Kidney (tissue), 14 donors: ENCODE results near the gene WDFY4. TPM values are rescaled to one million over a fixed set of nuclear protein-coding genes. Genes with fewer than 3 reads are reported as not detected.

ENCODE experiments used
- DNase-seq, 5 donors: peaks; one replicate each; pipeline ENCODE4 v3.0.0-alpha.2; 2013 to 2020
- FAIRE-seq: peaks from 2 replicates; lab custom pipeline; 2012; peaks lifted over from hg19 to GRCh38; lab: Jason Lieb, UNC
- H3K27ac ChIP-seq, 2 donors: one replicate each; pipeline ENCODE4 v1.7.0; 2013; ENCODE audit warnings: low read depth in 2 of 2, low read length in 2 of 2, inconsistent platforms in 1 of 2
- H3K27me3 ChIP-seq: one replicate; pipeline ENCODE4 v1.7.1; 2013; ENCODE audit warnings: low read length, inconsistent platforms; ENCODE audit not compliant: control insufficient read depth, insufficient read depth
- H3K36me3 ChIP-seq, 3 donors: one replicate each; pipeline versions ENCODE4 v1.7.0 to v1.7.1; 2013; ENCODE audit warnings: low read length in 3 of 3, control low read depth in 1 of 3, inconsistent platforms in 1 of 3; ENCODE audit not compliant: insufficient read depth in 3 of 3, control insufficient read depth in 2 of 3
- H3K4me1 ChIP-seq, 3 donors: one replicate each; pipeline versions ENCODE4 v1.7.0 to v1.7.1; 2013; ENCODE audit warnings: low read length in 3 of 3, inconsistent platforms in 1 of 3, low read depth in 1 of 3; ENCODE audit not compliant: control insufficient read depth in 2 of 3, insufficient read depth in 2 of 3
- H3K4me3 ChIP-seq, 3 donors: one replicate each; pipeline versions ENCODE4 v1.7.0 to v1.8.1; 2013; ENCODE audit warnings: low read length in 3 of 3, control low read depth in 1 of 3, inconsistent platforms in 1 of 3
- H3K9ac ChIP-seq, 3 donors: one replicate each; pipeline versions ENCODE4 v1.7.0 to v1.7.1; 2013; ENCODE audit warnings: low read length in 3 of 3, control low read depth in 1 of 3, inconsistent platforms in 1 of 3
- H3K9me3 ChIP-seq, 3 donors: one replicate each; pipeline versions ENCODE4 v1.7.0 to v1.7.1; 2013; ENCODE audit warnings: low read length in 3 of 3, control low read depth in 1 of 3, inconsistent platforms in 1 of 3; ENCODE audit not compliant: control insufficient read depth in 2 of 3, insufficient read depth in 1 of 3
- intact Hi-C: fragments of 100-400 bp; cut with DNase I; formaldehyde crosslinking; loops from one replicate; pipeline ENCODE4 v1.11.1; 2022
- polyA plus RNA-seq: library from polyadenylated mRNA; stranded (reverse); fragments of 350-450 nt; fragmentation: Illumina TruSeq; extraction: RNeasy Lipid Tissue Mini Kit (QIAGEN cat#74804); gene quantifications from one replicate; pipeline ENCODE4 v1.2.3, GENCODE V29; 2014; ENCODE audit warnings: low read depth, low replicate concordance; ENCODE audit not compliant: insufficient read depth
- total RNA-seq: library from RNA; stranded (reverse); fragmentation: NEBNext Ultra II Directional; extraction: Animal tissue kit (Norgen Biotek cat#: 25700); gene quantifications from one replicate; pipeline ENCODE4 v1.2.1, GENCODE V29; 2021
- TF ChIP-seq, protein P1 (sequence below): IDR thresholded peaks from 3 replicates; pipeline ENCODE4 v1.5.1; 2012; ENCODE audit warnings: mild to moderate bottlenecking, moderate library complexity, borderline replicate concordance; ENCODE audit not compliant: insufficient read depth; ENCODE audit errors: extremely low read depth
- donor health status: control.
- donor health status: control.
- donor health status: control.
- donor health status: control.
- donor health status: control.
- donor health status: DM: yes; HTN: yes; CAD: no.
- donor health status: Normal renal cell carcinoma (clear cell type).

WDFY4 gene
- total and polyA plus RNA-seq, 2 donors from 2014 or later: 1.7 to 13.3 TPM

DNA sequence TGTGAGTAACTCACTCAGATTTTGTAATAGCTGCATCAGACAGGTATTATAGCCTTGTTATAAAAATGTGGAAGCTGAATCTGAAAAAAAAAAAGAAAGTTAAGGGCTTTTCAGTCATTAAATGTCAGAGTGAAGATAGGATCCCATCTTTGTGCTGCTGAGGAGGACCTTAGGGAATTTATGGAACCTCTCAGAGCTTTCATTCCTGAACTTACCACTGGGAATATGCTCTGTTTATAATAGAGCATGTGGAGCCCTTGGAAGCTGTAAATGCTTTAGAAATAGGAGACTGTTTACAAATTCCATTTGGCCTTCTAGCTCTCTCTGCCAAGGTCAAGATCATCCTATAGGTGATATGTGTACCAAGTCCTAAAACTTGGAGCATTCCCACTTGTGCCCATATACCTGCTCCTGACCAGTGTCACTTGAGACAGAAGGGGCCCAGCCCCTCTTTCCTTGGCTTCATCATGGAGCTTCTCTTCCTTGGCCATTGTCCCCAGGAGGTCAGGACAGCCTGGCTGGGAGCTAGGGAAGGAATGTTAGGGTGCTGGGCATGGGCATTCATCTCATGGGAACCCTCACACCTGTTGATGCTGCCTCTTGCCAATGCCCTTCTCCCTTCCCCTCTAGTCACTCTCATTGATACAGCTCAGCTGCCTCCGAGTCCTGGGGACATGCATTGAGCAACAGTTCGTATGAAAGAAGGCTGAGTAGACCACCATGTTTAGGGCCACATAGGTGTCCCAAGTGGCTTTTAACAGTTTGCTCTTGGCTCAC is 149.7 kb downstream of the WDFY4 start:
- Histone ChIP-seq H3K27me3 (no peaks in the 10 kb centered on the region), H3K9me3 (peaks cover 0 to 9% (median 0%) of the 10 kb centered on the region in 3 donors), H3K27ac (no peak overlapping the region), H3K4me1 (no peaks in the 10 kb centered on the region), H3K9ac (no peak overlapping the region), H3K36me3 (no peaks in the 10 kb centered on the region), H3K4me3 (no peak overlapping the region)
- no peak for FAIRE-seq
- DNase-seq: no peak
- TF ChIP-seq, protein P1, sequence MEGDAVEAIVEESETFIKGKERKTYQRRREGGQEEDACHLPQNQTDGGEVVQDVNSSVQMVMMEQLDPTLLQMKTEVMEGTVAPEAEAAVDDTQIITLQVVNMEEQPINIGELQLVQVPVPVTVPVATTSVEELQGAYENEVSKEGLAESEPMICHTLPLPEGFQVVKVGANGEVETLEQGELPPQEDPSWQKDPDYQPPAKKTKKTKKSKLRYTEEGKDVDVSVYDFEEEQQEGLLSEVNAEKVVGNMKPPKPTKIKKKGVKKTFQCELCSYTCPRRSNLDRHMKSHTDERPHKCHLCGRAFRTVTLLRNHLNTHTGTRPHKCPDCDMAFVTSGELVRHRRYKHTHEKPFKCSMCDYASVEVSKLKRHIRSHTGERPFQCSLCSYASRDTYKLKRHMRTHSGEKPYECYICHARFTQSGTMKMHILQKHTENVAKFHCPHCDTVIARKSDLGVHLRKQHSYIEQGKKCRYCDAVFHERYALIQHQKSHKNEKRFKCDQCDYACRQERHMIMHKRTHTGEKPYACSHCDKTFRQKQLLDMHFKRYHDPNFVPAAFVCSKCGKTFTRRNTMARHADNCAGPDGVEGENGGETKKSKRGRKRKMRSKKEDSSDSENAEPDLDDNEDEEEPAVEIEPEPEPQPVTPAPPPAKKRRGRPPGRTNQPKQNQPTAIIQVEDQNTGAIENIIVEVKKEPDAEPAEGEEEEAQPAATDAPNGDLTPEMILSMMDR: no peak
- intact Hi-C loops: no loop called here

DNA sequence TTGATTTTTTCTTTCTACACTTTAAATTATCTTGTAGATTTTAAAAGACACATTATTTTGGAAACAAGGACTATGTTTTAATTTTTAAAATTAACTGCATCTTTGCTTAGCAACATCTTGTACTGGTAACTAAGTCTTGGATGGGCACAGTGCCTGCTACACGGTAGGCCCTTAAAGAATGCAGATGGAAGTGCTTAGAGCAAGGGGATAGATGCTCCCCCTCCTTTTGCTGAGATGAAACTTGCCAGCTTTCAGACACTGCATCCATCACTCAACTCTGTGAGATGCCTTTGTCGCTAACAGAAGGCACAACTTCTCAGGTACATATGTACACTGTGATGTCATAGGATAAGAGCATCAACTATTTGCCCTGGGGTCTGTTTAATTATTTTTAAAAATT is 151.1 kb downstream of the WDFY4 start:
- no peaks in the 10 kb centered on the region for H3K4me1 ChIP-seq
- FAIRE-seq (no peak), DNase-seq (no peak)
- no peaks in the 10 kb centered on the region for H3K36me3 ChIP-seq
- H3K27ac ChIP-seq: no peak overlapping the region
- intact Hi-C loops: no loop called here
- H3K27me3 ChIP-seq: no peaks in the 10 kb centered on the region
- H3K9ac ChIP-seq: no peak overlapping the region
- no peak overlapping the region for H3K4me3 ChIP-seq
- TF ChIP-seq, protein P1: no peak
- peaks cover 0 to 9% (median 0%) of the 10 kb centered on the region in 3 donors for H3K9me3 ChIP-seq

DNA sequence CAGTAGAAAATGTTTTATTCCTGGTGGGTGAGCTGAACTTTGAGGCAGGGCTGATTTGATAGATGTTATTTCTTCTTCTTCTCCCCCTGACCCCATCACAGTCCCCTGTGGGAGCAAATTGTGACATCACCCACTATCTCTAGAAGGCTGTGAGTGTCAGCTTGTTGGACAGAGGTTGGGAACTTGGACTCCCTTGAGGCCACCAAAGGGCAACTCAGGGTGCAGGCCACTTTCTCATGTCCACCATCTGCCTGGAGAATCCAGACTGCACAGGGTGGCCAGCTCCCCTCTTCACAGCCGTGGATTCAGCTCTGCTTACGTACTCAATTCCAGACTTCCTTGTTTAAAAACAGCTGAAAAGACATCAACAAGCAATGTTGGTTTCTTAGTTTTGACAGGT is 151.9 kb downstream of the WDFY4 start:
- TF ChIP-seq, protein P1: no peak
- Histone ChIP-seq H3K36me3 (no peaks in the 10 kb centered on the region), H3K9ac (no peak overlapping the region), H3K4me1 (no peaks in the 10 kb centered on the region), H3K27me3 (no peaks in the 10 kb centered on the region), H3K4me3 (no peak overlapping the region), H3K9me3 (peaks cover 0 to 9% (median 0%) of the 10 kb centered on the region in 3 donors), H3K27ac (no peak overlapping the region)
- no peak for DNase-seq
- FAIRE-seq: no peak
- intact Hi-C loops: no loop called here

DNA sequence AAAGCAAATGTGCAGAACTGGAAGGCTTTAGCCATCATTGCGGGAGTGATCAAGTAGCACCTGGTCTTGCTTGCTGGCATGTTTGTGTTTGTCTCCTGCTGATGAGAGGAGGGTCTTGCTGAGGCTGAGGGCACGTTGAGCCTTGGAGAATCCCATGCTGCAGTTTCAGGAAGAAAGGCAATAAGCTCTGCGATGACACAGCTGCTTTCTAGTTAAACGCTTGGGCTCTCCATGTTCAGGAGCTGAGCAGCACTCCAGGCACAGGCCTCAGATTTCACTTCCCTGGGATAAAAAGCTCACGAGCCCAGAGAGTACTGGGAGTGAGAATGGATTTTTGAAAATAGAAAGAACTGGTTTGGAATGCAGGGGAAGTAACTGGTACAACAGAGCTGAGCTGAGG is 154.2 kb downstream of the WDFY4 start:
- H3K4me1 ChIP-seq: no peaks in the 10 kb centered on the region
- no peak overlapping the region for H3K9ac ChIP-seq
- DNase-seq: peak in 3 of 5 donors; percentile 33 to 71 (median 55)
- intact Hi-C loops: no loop called here
- H3K36me3 ChIP-seq: no peaks in the 10 kb centered on the region
- FAIRE-seq: no peak
- H3K4me3 ChIP-seq: no peak overlapping the region
- no peak overlapping the region for H3K27ac ChIP-seq
- no peaks in the 10 kb centered on the region for H3K27me3 ChIP-seq
- no peaks in the 10 kb centered on the region for H3K9me3 ChIP-seq
- TF ChIP-seq, protein P1: no peak
